Astrocyte of the spinal cord (primary cell): ENCODE results near the gene PROC.

ENCODE experiments used
- DNase-seq: peaks from one replicate; pipeline ENCODE4 v3.0.0; 2011; ENCODE audit warnings: low read depth, low spot score
- H3K4me3 ChIP-seq: 2 replicates; pipeline ENCODE4 v1.5.1; 2011; ENCODE audit warnings: low read depth, mild to moderate bottlenecking, low read length, moderate library complexity
- in situ Hi-C: cut with HindIII; loops from 2 replicates; pipeline ENCODE4 v1.10.0; 2017; ENCODE audit warnings: low sequenced_read_pairs
- TF ChIP-seq, protein P1 (sequence below): IDR thresholded peaks from 2 replicates; pipeline ENCODE4 v1.5.1; 2012; ENCODE audit warnings: low read depth, mild to moderate bottlenecking, low read length, inconsistent platforms

Gene PROC

DNA sequence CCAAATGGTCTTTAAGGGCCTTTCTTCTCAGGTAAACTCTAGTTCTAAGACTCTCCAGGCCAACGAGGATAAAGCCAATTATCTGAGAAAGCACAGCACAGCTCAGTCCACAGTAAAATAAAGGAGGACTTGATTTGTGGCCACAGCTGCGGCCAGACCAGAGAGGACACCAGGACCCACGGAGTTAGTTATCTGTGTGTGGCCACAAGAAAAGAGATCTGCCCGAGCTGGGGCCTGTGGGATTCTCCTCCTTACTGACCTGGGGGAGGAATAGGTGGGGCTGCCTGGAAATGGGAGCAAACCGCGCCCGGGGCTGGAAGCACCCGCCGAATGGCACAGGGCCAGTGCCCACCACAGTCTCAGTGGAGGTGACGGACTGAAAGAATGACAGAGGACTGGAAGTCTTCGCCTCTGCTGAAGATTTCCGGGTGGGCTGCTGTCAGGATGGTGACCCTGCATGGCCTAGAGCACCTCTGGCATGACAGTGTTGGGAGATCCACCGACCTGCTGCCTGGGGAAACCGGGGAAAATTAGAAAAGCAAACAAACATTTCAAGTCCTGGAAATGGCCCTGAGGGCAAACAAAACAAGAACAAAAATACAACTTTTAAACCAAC is 13.3 kb downstream of the PROC start:
- DNase-seq: no peak
- in situ Hi-C loops: no loop called here
- TF ChIP-seq, protein P1, sequence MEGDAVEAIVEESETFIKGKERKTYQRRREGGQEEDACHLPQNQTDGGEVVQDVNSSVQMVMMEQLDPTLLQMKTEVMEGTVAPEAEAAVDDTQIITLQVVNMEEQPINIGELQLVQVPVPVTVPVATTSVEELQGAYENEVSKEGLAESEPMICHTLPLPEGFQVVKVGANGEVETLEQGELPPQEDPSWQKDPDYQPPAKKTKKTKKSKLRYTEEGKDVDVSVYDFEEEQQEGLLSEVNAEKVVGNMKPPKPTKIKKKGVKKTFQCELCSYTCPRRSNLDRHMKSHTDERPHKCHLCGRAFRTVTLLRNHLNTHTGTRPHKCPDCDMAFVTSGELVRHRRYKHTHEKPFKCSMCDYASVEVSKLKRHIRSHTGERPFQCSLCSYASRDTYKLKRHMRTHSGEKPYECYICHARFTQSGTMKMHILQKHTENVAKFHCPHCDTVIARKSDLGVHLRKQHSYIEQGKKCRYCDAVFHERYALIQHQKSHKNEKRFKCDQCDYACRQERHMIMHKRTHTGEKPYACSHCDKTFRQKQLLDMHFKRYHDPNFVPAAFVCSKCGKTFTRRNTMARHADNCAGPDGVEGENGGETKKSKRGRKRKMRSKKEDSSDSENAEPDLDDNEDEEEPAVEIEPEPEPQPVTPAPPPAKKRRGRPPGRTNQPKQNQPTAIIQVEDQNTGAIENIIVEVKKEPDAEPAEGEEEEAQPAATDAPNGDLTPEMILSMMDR: no peak
- H3K4me3 ChIP-seq: no peak overlapping the region

DNA sequence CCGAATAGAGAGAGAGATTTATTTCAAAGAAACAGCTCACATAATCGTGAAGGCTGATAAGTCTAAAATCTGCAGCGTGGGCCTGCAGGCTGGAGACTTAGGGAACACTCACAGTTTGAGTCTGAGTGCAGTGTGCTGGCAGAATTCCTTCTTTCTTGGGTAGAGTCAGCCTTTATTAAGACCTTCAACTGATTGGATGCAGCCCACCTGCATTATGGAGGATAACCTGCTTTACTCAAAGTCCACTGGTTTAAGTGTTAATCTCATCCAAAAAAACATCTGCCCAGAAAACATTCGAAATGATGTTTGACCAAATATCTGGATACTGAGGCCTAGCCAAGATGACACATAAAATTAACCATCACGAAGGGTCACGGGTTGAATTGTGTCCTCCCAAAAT is 16.3 kb downstream of the PROC start:
- DNase-seq: no peak
- TF ChIP-seq, protein P1: no peak
- no peak overlapping the region for H3K4me3 ChIP-seq
- in situ Hi-C loops: no loop called here

DNA sequence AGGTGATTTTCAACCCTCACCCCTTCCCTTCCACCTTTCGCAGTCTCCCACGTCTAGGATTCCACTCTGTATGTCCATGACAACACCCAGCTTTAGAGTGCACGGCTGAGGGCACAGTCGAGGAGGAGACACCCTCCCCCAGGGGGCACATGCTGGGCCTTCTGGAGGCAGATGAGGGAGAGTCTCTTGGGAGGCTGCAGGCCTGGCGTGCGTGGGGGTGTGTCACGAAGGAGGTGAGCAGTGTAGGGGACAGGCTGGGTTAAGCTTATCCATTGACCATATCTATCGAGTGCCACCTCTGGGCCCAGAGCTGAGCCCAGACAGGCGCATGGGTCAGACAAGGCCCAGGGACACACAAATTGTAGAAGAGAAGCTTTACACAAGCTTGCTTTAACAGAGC is 18.8 kb downstream of the PROC start:
- in situ Hi-C loops: no loop called here
- DNase-seq: no peak
- no peak overlapping the region for H3K4me3 ChIP-seq
- TF ChIP-seq, protein P1: no peak

DNA sequence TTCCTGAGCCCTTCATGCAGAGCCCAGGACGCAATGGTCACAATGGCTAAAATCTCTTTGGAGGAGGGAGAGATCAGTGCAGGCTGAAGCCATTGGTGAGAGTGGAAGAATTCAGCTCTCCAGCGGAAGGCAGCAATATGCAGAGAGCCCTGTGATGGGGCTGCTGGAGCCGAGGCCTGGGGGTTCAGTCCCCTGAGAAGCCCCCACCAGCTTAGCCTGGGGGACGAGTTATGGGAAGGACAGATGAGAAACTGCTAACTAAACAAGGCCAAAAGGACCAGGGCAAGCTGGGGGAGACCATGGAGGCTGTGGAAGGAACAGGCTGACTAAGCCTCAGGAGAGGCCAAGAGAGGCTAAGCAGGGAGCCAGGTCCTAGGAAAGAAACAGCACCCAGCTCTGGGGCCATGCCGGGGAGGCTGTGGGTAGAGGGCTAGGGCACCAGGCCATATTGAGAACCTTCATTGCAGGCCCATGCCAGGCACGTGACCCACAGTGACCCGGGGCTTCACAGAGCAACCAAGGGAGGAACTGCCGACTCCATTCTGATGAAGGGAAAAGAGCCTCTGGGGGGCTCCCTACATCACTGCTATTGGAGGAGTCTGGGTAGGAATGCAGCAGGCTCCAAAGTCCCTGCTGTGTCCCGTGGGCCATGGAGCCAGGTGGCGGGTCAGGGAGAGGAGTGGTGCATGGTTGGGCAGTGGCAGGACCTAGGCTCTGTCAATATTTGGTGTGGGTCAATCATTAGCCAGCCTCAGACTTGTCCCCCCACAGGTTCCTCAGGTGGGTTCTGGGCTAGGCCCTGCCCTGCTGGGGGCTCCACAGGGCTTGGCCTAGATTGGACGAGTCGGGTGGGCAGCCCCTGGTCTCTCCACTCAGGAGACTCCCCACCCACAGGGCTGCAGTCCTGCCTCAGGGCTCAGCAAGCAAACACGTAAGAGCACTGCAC is 19.8 kb downstream of the PROC start:
- no peak for DNase-seq
- in situ Hi-C loops: no loop called here
- TF ChIP-seq, protein P1: no peak
- H3K4me3 ChIP-seq: no peak overlapping the region

DNA sequence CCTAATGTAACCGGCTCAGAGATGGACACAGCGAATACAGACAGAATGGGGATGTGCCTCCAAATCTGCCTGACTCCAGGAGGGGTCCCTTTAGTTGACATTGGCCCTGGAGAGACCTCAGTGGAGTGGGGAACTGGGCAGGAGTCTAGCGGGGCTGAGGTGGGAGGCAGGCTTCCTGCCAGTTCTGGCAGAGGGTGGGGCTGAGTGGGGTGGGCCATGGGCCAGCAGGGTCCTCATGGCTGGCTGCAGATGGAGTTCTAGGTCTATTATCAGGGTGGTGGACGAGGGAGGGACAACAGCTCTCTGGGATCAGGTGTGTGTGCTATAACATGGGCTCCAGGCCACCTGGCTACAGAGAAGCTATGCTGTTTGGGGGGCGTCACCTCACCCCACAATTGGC is 21.1 kb downstream of the PROC start:
- DNase-seq: no peak
- no peak overlapping the region for H3K4me3 ChIP-seq
- in situ Hi-C loops: no loop called here
- TF ChIP-seq, protein P1: no peak

DNA sequence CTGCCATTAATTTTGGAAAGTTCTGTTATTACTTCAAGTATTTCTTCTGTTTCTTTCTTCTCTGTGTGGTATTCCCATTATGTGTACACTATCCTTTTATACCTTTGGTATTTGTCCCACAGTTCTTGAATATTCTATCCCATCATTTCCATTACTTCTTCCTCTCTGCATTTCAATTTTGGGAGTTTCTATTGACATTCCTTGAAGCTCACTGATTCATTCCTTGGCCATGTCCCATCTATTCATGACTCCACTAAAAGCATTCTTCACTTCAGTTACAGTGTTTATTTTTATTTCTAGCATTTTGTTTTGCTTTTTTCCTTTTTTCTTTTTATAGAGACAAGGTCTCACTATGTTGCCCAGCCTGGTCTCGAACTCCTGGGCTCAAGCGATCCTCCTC is 30.3 kb downstream of the PROC start:
- no peak overlapping the region for H3K4me3 ChIP-seq
- in situ Hi-C loops: no loop called here
- DNase-seq: no peak
- TF ChIP-seq, protein P1: no peak
